Inflammatory macrophage (primary cell): ENCODE measurements around the gene NR4A1.

ENCODE experiments used
- DNase-seq, 2 donors: peaks; one replicate each; pipeline ENCODE4 v3.0.0-alpha.2; 2020 to 2022

The NR4A1 gene

GRCh38 chr12:52059582-52060497 lies 8.6 kb downstream of the NR4A1 start:
- DNase-seq: no peak

- DNase-seq: no peak
These were observed 9.4 kb downstream of the NR4A1 start for GRCh38 chr12:52060498-52061177.

- DNase-seq: no peak
These were observed 10.4 kb downstream of the NR4A1 start for GRCh38 chr12:52061470-52062166.

GRCh38 chr12:52062167-52063081 lies 11.2 kb downstream of the NR4A1 start:
- no peak for DNase-seq

GRCh38 chr12:52063082-52063924 lies 12.1 kb downstream of the NR4A1 start:
- DNase-seq: no peak

- no peak for DNase-seq
These were observed 12.9 kb downstream of the NR4A1 start for GRCh38 chr12:52063981-52064649.

- DNase-seq: no peak
These were observed 15.3 kb downstream of the NR4A1 start for GRCh38 chr12:52066346-52067080.

- DNase-seq: no peak
These were observed 15.8 kb downstream of the NR4A1 start for GRCh38 chr12:52067081-52067374.

GRCh38 chr12:52069327-52070184 lies 18.3 kb downstream of the NR4A1 start, which contains the start of gene ATG101:
ATG101 (plus strand) TSS chr12:52069978; CDS start chr12:52073651, 3,673 bp downstream.
- DNase-seq: peak; percentile 92 to 95

- no peak for DNase-seq
These were observed 19.1 kb downstream of the NR4A1 start for GRCh38 chr12:52070185-52070925.

GRCh38 chr12:52073531-52074381 lies 22.5 kb downstream of the NR4A1 start:
- DNase-seq: no peak

- DNase-seq: no peak
These were observed 23.9 kb downstream of the NR4A1 start for GRCh38 chr12:52074971-52075724.

GRCh38 chr12:52076811-52077210 lies 25.6 kb downstream of the NR4A1 start:
- no peak for DNase-seq

GRCh38 chr12:52078276-52078675 lies 27.0 kb downstream of the NR4A1 start:
- DNase-seq: no peak

GRCh38 chr12:52079576-52080402 lies 28.5 kb downstream of the NR4A1 start, which contains the start of gene SMIM41:
SMIM41 (plus strand) TSS chr12:52079704; CDS start chr12:52079780, 76 bp downstream.
- no peak for DNase-seq
